ENCODE measurements around the gene RHOXF2. TPM values are rescaled to one million over a fixed set of nuclear protein-coding genes. Genes with fewer than 3 reads are reported as not detected.
"Not testable (repeated sequence)": the region's sequence is repeated elsewhere in the genome, so short reads cannot be mapped to it uniquely, and the experiment has no call there.

Gene RHOXF2
- total RNA-seq, 1 donor from 2014 or later = not detected

GRCh38 chrX:120145295-120145925 lies 13.0 kb upstream of the RHOXF2 start:
- H3K27me3 Mint-ChIP-seq (ENCODE audit: low read depth) = no peaks in the 10 kb centered on the region
- H3K4me3 Mint-ChIP-seq = no peak overlapping the region
- no peaks in the 10 kb centered on the region for H3K4me1 Mint-ChIP-seq
- H3K9me3 Mint-ChIP-seq = peaks cover 66% of the 10 kb centered on the region
- no peak for DNase-seq (ENCODE audit: low spot score in 2 of 2, unreplicated experiment in 2 of 2)
- H3K36me3 Mint-ChIP-seq = peaks cover 11% of the 10 kb centered on the region
- no peak for TF ChIP-seq CTCF (IDR thresholded peaks at IDR 0.05; ENCODE audit: unreplicated experiment)
- no peak overlapping the region for H3K27ac Mint-ChIP-seq

GRCh38 chrX:120146323-120146722 lies 12.1 kb upstream of the RHOXF2 start:
- not testable (repeated sequence) for H3K27ac Mint-ChIP-seq
- Mint-ChIP-seq H3K36me3 (peaks cover 11% of the 10 kb centered on the region), H3K9me3 (peaks cover 62% of the 10 kb centered on the region)

GRCh38 chrX:120147537-120147936 lies 10.9 kb upstream of the RHOXF2 start:
- no peak overlapping the region for H3K4me3 Mint-ChIP-seq
- TF ChIP-seq CTCF (IDR thresholded peaks at IDR 0.05; ENCODE audit: unreplicated experiment) = no peak
- DNase-seq (ENCODE audit: low spot score in 2 of 2, unreplicated experiment in 2 of 2) = no peak
- no peaks in the 10 kb centered on the region for H3K27me3 Mint-ChIP-seq (ENCODE audit: low read depth)
- H3K27ac Mint-ChIP-seq = no peak overlapping the region
- H3K36me3 Mint-ChIP-seq = peaks cover 11% of the 10 kb centered on the region
- H3K4me1 Mint-ChIP-seq = no peaks in the 10 kb centered on the region
- H3K9me3 Mint-ChIP-seq = peaks cover 51% of the 10 kb centered on the region

More at GRCh38 chrX:120146323-120146722, 12.1 kb upstream of the RHOXF2 start:
- not testable (repeated sequence) for H3K27me3 Mint-ChIP-seq (ENCODE audit: low read depth); DNase-seq (ENCODE audit: low spot score in 2 of 2, unreplicated experiment in 2 of 2); H3K4me3 Mint-ChIP-seq; H3K4me1 Mint-ChIP-seq

- peaks cover 11% of the 10 kb centered on the region for H3K36me3 Mint-ChIP-seq
- H3K4me3 Mint-ChIP-seq; DNase-seq (ENCODE audit: low spot score in 2 of 2, unreplicated experiment in 2 of 2); H3K4me1 Mint-ChIP-seq; H3K27ac Mint-ChIP-seq; H3K27me3 Mint-ChIP-seq (ENCODE audit: low read depth): not testable (repeated sequence)
- peaks cover 38% of the 10 kb centered on the region for H3K9me3 Mint-ChIP-seq
Observed at GRCh38 chrX:120150109-120150744, 8.2 kb upstream of the RHOXF2 start.

- not testable (repeated sequence) for DNase-seq (ENCODE audit: low spot score in 2 of 2, unreplicated experiment in 2 of 2); H3K36me3 Mint-ChIP-seq; H3K27me3 Mint-ChIP-seq (ENCODE audit: low read depth); H3K27ac Mint-ChIP-seq; H3K4me1 Mint-ChIP-seq; H3K9me3 Mint-ChIP-seq; H3K4me3 Mint-ChIP-seq
Observed at GRCh38 chrX:120159086-120159485, 673 bp downstream of the RHOXF2 start.

GRCh38 chrX:120193254-120193653 lies 34.8 kb downstream of the RHOXF2 start:
- not testable (repeated sequence) for H3K9me3 Mint-ChIP-seq; H3K4me1 Mint-ChIP-seq; H3K4me3 Mint-ChIP-seq; H3K27me3 Mint-ChIP-seq (ENCODE audit: low read depth); H3K36me3 Mint-ChIP-seq; DNase-seq (ENCODE audit: low spot score in 2 of 2, unreplicated experiment in 2 of 2); H3K27ac Mint-ChIP-seq

GRCh38 chrX:120193720-120194119 lies 35.3 kb downstream of the RHOXF2 start:
- not testable (repeated sequence) for H3K36me3 Mint-ChIP-seq; H3K27ac Mint-ChIP-seq; H3K27me3 Mint-ChIP-seq (ENCODE audit: low read depth); H3K4me3 Mint-ChIP-seq; H3K9me3 Mint-ChIP-seq; H3K4me1 Mint-ChIP-seq; DNase-seq (ENCODE audit: low spot score in 2 of 2, unreplicated experiment in 2 of 2)

GRCh38 chrX:120195786-120196185 lies 37.4 kb downstream of the RHOXF2 start:
- H3K27me3 Mint-ChIP-seq (ENCODE audit: low read depth); H3K27ac Mint-ChIP-seq; H3K4me1 Mint-ChIP-seq; DNase-seq (ENCODE audit: low spot score in 2 of 2, unreplicated experiment in 2 of 2); H3K4me3 Mint-ChIP-seq; H3K36me3 Mint-ChIP-seq: not testable (repeated sequence)
- H3K9me3 Mint-ChIP-seq = peaks cover 15% of the 10 kb centered on the region

- DNase-seq (ENCODE audit: low spot score in 2 of 2, unreplicated experiment in 2 of 2); H3K27ac Mint-ChIP-seq; H3K36me3 Mint-ChIP-seq; H3K4me3 Mint-ChIP-seq; H3K4me1 Mint-ChIP-seq; H3K27me3 Mint-ChIP-seq (ENCODE audit: low read depth): not testable (repeated sequence)
- peaks cover 15% of the 10 kb centered on the region for H3K9me3 Mint-ChIP-seq
Observed at GRCh38 chrX:120196626-120197283, 38.3 kb downstream of the RHOXF2 start.

Measured in mesothelial cell of epicardium (in vitro differentiated cells).